HG02938 (cell line): ENCODE data around the gene ZNF823.

Experiments
- ATAC-seq: cut with Tn5 transposase; IDR thresholded peaks from one replicate; pipeline ENCODE4 v1.9.1; 2021; ENCODE audit warnings: mild to moderate bottlenecking, moderate library complexity; ENCODE audit not compliant: unreplicated experiment

Gene ZNF823

GRCh38 chr19:11737964-11738745 is 591 bp downstream of the ZNF823 start:
- ATAC-seq = peak; percentile 35

- no peak for ATAC-seq
Observed at GRCh38 chr19:11736696-11737095, 2.0 kb downstream of the ZNF823 start.

GRCh38 chr19:11735375-11735774 is 3.4 kb downstream of the ZNF823 start:
- ATAC-seq = no peak

- no peak for ATAC-seq
Observed at GRCh38 chr19:11729586-11729985, 9.2 kb downstream of the ZNF823 start.

- no peak for ATAC-seq
Observed at GRCh38 chr19:11722414-11722813, 16.3 kb downstream of the ZNF823 start.

GRCh38 chr19:11721681-11722080 is 17.1 kb downstream of the ZNF823 start:
- no peak for ATAC-seq

- no peak for ATAC-seq
Observed at GRCh38 chr19:11710313-11710712, 28.4 kb downstream of the ZNF823 start.

GRCh38 chr19:11708457-11708856 is 30.3 kb downstream of the ZNF823 start:
- no peak for ATAC-seq

- ATAC-seq = no peak
Observed at GRCh38 chr19:11705474-11705873, 33.3 kb downstream of the ZNF823 start.

- no peak for ATAC-seq
Observed at GRCh38 chr19:11704626-11705025, 34.1 kb downstream of the ZNF823 start.

- ATAC-seq = no peak
Observed at GRCh38 chr19:11699931-11700794, 38.6 kb downstream of the ZNF823 start.

- ATAC-seq = no peak
Observed at GRCh38 chr19:11698231-11698630, 40.5 kb downstream of the ZNF823 start.

GRCh38 chr19:11697284-11697855 is 41.4 kb downstream of the ZNF823 start:
- ATAC-seq = no peak

- no peak for ATAC-seq
Observed at GRCh38 chr19:11694533-11695439, 44.0 kb downstream of the ZNF823 start.

- ATAC-seq = no peak
Observed at GRCh38 chr19:11693505-11694499, 44.9 kb downstream of the ZNF823 start.

GRCh38 chr19:11692127-11692790 is 46.5 kb downstream of the ZNF823 start:
- ATAC-seq = no peak

GRCh38 chr19:11685676-11686650 is 52.8 kb downstream of the ZNF823 start:
- ATAC-seq = no peak
